Measurements from ENCODE around the gene KLHL6. TPM values are rescaled to one million over a fixed set of nuclear protein-coding genes. Genes with fewer than 3 reads are reported as not detected.
A peak's percentile ranks its signal among the peaks of the same experiment; 100 is the strongest.

KLHL6 gene
- total and polyA plus RNA-seq, 2 of the 8 experiments (the other 6 are each of a cell fraction or from before 2014, with no cell fraction given): 0.05 TPM; not detected in 1

- POLR2A ChIA-PET (ENCODE audit: partially characterized antibody): interaction anchor here (0.6 to 1.8 kb wide), 2 partner anchors 11 to 102 kb away, joined by 3 to 5 read pairs; partner anchors contain the start of gene KLHL24
- Histone ChIP-seq H2AFZ (ENCODE audit: low read length) (peak overlapping the region; percentile 77; the same call in 1 of the 2 replicates), H3K4me2 (ENCODE audit: insufficient read depth in 1 of 2, low read depth in 2 of 2, low read length in 2 of 2) (peak overlapping the region; percentile 50 to 57), H3K9me3 (ENCODE audit: insufficient read depth in 2 of 2, low read depth in 1 of 2, low read length in 1 of 2) (no peaks in the 10 kb centered on the region), H2BK12ac (ENCODE audit: low read depth, low read length) (no peak overlapping the region; the same call in 1 of the 2 replicates), H3K36me3 (ENCODE audit: control insufficient read depth in 2 of 4, insufficient read depth in 4 of 4, low read length in 3 of 4) (no peaks in the 10 kb centered on the region), H4K91ac (replicated peaks; ENCODE audit: insufficient read length, low read length) (no peak overlapping the region), H3K79me2 (ENCODE audit: control insufficient read depth in 1 of 2, insufficient read depth in 2 of 2, low read length in 2 of 2) (no peaks in the 10 kb centered on the region), H2BK5ac (ENCODE audit: low read depth, low read length) (no peak overlapping the region), H3K79me1 (ENCODE audit: low read depth, low read length) (no peaks in the 10 kb centered on the region), H3K4me3 (ENCODE audit: extremely low read depth in 1 of 4, insufficient read depth in 2 of 4, low read depth in 3 of 4, low read length in 4 of 4) (peak overlapping the region in 1 of 4 experiments; percentile 43; a peak in 3 of 8 replicates), H3K9ac (replicated peaks in 1 of 4; ENCODE audit: extremely low read depth in 1 of 4, low read depth in 3 of 4, low read length in 3 of 4) (peak overlapping the region in 2 of 4 experiments; percentile 35 to 54; a peak in 1 of 7 replicates), H3K23me2 (ENCODE audit: low read depth, low read length) (peaks cover 2% of the 10 kb centered on the region; the same call in 1 of the 2 replicates), H3K56ac (replicated peaks; ENCODE audit: insufficient read length, low read depth, low read length) (no peak overlapping the region), H3K4ac (replicated peaks; ENCODE audit: insufficient read length, low read depth, low read length) (no peak overlapping the region), H3K18ac (ENCODE audit: extremely low read depth, low read length) (no peak overlapping the region; the same call in 1 of the 2 replicates), H2BK20ac (ENCODE audit: low read length) (0 out of 2 replicates have a peak overlapping the region, but pooled peaks have one; percentile 48), H2BK15ac (ENCODE audit: low read length) (0 out of 2 replicates have a peak overlapping the region, but pooled peaks have one; percentile 46), H4K8ac (ENCODE audit: extremely low read depth, insufficient read depth, low read length) (no peak overlapping the region), H2AK5ac (ENCODE audit: low read depth, low read length) (no peak overlapping the region), H4K20me1 (replicated peaks in 1 of 2; ENCODE audit: control insufficient read depth in 1 of 2, insufficient read depth in 2 of 2, low read length in 2 of 2) (no peaks in the 10 kb centered on the region), H4K5ac (ENCODE audit: insufficient read length, low read depth, low read length) (no peak overlapping the region), H3K14ac (ENCODE audit: insufficient read length) (no peak overlapping the region), H3K27me3 (replicated peaks in 1 of 4; ENCODE audit: control insufficient read depth in 3 of 4, extremely low read depth in 1 of 4, insufficient read depth in 3 of 4, low read length in 3 of 4) (peaks cover 0 to 2% (median 0%) of the 10 kb centered on the region in 4 experiments; a peak in 1 of 7 replicates), H3K27ac (ENCODE audit: low read depth, low read length) (0 out of 2 replicates have a peak overlapping the region, but pooled peaks have one; percentile 11), H3K23ac (ENCODE audit: insufficient read length) (no peak overlapping the region), H2BK120ac (replicated peaks; ENCODE audit: low read depth, low read length) (no peak overlapping the region), H3K4me1 (replicated peaks in 1 of 4; ENCODE audit: control insufficient read depth in 3 of 4, insufficient read depth in 4 of 4, low read length in 3 of 4) (peaks cover 0 to 10% (median 2%) of the 10 kb centered on the region in 4 experiments; a peak in 4 of 7 replicates)
- CTCF ChIA-PET (ENCODE audit: partially characterized antibody): interaction anchor here (0.6 to 1.4 kb wide), 3 partner anchors 53 to 165 kb away, joined by 4 to 8 read pairs (median 5); no protein-coding TSS in a partner anchor
- WGBS, 2 experiments (ENCODE audit: extremely low coverage in 1 of 2, insufficient coverage in 1 of 2, insufficient read length in 1 of 2, insufficient replicate concordance in 2 of 2, low coverage in 1 of 2, low lambda C conversion rate in 2 of 2, missing lambda C conversion rate in 1 of 2): 33% methylated on average over 10 of the region's 10 CpGs; no CpG with 5 or more reads in 1 of the 2 experiments
- 0 out of 2 replicates have a peak, but pooled peaks have one; percentile 11 for TF ChIP-seq USF2 (IDR thresholded peaks at IDR 0.05; ENCODE audit: low read length)
- TF ChIP-seq E2F6 (IDR thresholded peaks at IDR 0.05): no peak
- peak; percentile 75 for TF ChIP-seq ASH2L (IDR thresholded peaks at IDR 0.05; ENCODE audit: low read length)
- 0 out of 2 replicates have a peak, but pooled peaks have one; percentile 27 for TF ChIP-seq TBP (IDR thresholded peaks at IDR 0.05; ENCODE audit: low read depth, low read length)
- 0 out of 2 replicates have a peak, but pooled peaks have one; percentile 21 for TF ChIP-seq CEBPB (IDR thresholded peaks at IDR 0.05; ENCODE audit: low read depth, low read length)
- no peak for FAIRE-seq
- DNase-seq (ENCODE audit: low read depth in 1 of 2, low spot score in 2 of 2): no peak
These were observed 21.9 kb downstream of the KLHL6 start for GRCh38 chr3:183533412-183534132.
